Eye (tissue), 1 donor: ENCODE measurements around the gene ABLIM2.

Experiments
- DNase-seq: peaks from one replicate; pipeline ENCODE4 v3.0.0-alpha.2; 2015

Gene ABLIM2

GRCh38 chr4:8115916-8116315, 42.7 kb downstream of the ABLIM2 start:
- no peak for DNase-seq

GRCh38 chr4:8115203-8115520, 43.5 kb downstream of the ABLIM2 start:
- DNase-seq: no peak

- DNase-seq: no peak
Measured at GRCh38 chr4:8114456-8115202, 44.0 kb downstream of the ABLIM2 start.

GRCh38 chr4:8113611-8114377, 44.8 kb downstream of the ABLIM2 start:
- no peak for DNase-seq

- DNase-seq: no peak
Measured at GRCh38 chr4:8112672-8113071, 45.9 kb downstream of the ABLIM2 start.

- DNase-seq: no peak
Measured at GRCh38 chr4:8112036-8112576, 46.5 kb downstream of the ABLIM2 start.

GRCh38 chr4:8110071-8110986, 48.3 kb downstream of the ABLIM2 start:
- no peak for DNase-seq

GRCh38 chr4:8109406-8110065, 49.1 kb downstream of the ABLIM2 start:
- DNase-seq: no peak

- no peak for DNase-seq
Measured at GRCh38 chr4:8108991-8109390, 49.6 kb downstream of the ABLIM2 start.

- DNase-seq: no peak
Measured at GRCh38 chr4:8108261-8108660, 50.4 kb downstream of the ABLIM2 start.

GRCh38 chr4:8107146-8107657, 51.4 kb downstream of the ABLIM2 start:
- DNase-seq: no peak

- no peak for DNase-seq
Measured at GRCh38 chr4:8106451-8107025, 52.1 kb downstream of the ABLIM2 start.

- peak; percentile 48 for DNase-seq
Measured at GRCh38 chr4:8105306-8106100, 53.1 kb downstream of the ABLIM2 start.

- DNase-seq: no peak
Measured at GRCh38 chr4:8104491-8105305, 53.9 kb downstream of the ABLIM2 start.

GRCh38 chr4:8103421-8104390, 54.9 kb downstream of the ABLIM2 start:
- DNase-seq: no peak

- no peak for DNase-seq
Measured at GRCh38 chr4:8102831-8103230, 55.8 kb downstream of the ABLIM2 start.

- no peak for DNase-seq
Measured at GRCh38 chr4:8102076-8102355, 56.6 kb downstream of the ABLIM2 start.

GRCh38 chr4:8101213-8102075, 57.2 kb downstream of the ABLIM2 start:
- peak; percentile 46 for DNase-seq
